ENCODE results near the gene CCL27. TPM values are rescaled to one million over a fixed set of nuclear protein-coding genes. Genes with fewer than 3 reads are reported as not detected.
"Not testable (repeated sequence)": the region's sequence is repeated elsewhere in the genome, so short reads cannot be mapped to it uniquely, and the experiment has no call there.

The CCL27 gene
- total RNA-seq, 1 donor from 2014 or later, result not detected

DNA sequence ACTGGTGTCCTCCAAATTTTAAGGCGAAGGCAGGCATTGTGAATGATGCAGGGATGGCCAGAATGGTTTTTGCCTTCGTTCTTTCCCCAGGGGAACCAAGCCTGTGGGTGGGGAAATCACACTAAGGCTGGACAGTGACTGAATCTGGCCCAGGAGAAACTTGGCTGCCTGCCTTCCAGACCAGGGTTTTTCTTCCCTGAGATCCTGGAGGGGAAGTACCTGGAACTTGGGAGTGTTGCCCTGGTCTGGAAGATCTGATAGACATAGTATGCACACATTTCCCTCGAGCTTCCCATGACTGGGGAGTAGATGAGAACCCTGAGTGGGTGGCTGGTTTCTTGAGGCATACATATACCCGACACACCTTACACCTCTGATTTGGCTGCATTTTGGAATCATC, 11.1 kb downstream of the CCL27 start:
- peak; percentile 53 for DNase-seq (ENCODE audit: low read depth)

DNA sequence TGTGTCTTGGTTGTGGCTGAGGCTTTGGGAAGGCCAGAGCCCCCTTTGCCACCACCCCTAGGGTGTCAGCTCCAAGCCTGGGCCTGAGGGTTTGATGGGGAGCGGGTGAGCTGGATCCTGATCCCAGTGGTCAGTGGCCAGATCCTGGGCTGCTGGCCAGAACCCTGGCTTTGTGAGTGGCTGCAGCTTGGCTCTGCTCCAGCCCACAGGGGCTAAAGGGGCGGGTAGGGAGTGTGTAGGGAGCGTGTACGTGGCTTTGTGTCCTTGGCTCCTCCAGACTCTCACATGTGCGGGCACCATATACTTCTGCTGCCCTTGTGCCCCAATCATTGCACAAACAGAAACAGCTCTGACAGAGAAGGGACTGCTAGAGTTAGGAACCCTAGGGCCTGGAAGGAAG, 11.6 kb downstream of the CCL27 start:
- DNase-seq (ENCODE audit: low read depth), result peak; percentile 40

DNA sequence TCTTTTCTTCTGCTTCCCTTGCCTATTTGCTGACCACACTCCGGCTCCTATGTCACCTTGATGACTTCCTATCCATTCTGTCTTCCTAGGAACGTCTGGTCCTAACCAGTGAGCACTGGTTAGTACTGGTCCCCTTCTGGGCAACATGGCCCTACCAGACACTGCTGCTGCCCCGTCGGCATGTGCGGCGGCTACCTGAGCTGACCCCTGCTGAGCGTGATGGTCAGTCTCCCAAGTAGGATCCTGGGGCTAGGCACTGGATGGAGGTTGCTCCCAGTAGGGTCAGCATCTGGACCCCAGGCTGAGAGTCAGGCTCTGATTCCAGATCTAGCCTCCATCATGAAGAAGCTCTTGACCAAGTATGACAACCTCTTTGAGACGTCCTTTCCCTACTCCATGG, 13.8 kb downstream of the CCL27 start:
- no peak for DNase-seq (ENCODE audit: low read depth)

DNA sequence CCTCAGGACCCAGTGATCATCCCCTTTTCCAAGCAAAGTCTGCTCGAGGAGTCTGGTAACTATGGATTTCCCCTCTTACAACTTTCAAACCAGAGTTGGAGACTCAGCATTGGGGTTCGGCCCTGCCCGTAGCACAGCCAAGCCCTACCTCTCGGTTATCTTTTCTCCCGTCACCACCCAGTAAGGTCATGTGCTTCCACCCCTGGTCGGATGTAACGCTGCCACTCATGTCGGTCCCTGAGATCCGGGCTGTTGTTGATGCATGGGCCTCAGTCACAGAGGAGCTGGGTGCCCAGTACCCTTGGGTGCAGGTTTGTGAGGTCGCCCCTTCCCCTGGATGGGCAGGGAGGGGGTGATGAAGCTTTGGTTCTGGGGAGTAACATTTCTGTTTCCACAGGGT, 14.8 kb downstream of the CCL27 start:
- no peak for DNase-seq (ENCODE audit: low read depth)

DNA sequence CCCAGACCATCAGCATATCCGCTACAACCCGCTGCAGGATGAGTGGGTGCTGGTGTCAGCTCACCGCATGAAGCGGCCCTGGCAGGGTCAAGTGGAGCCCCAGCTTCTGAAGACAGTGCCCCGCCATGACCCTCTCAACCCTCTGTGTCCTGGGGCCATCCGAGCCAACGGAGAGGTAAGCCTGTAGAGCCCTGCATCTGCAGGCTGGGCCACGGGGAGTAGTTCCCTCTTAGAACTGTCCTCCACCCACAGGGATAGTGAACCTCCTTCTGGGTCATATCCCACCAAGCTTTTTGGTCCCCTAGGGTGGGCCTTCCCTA, 15.4 kb downstream of the CCL27 start:
- no peak for DNase-seq (ENCODE audit: low read depth)

DNA sequence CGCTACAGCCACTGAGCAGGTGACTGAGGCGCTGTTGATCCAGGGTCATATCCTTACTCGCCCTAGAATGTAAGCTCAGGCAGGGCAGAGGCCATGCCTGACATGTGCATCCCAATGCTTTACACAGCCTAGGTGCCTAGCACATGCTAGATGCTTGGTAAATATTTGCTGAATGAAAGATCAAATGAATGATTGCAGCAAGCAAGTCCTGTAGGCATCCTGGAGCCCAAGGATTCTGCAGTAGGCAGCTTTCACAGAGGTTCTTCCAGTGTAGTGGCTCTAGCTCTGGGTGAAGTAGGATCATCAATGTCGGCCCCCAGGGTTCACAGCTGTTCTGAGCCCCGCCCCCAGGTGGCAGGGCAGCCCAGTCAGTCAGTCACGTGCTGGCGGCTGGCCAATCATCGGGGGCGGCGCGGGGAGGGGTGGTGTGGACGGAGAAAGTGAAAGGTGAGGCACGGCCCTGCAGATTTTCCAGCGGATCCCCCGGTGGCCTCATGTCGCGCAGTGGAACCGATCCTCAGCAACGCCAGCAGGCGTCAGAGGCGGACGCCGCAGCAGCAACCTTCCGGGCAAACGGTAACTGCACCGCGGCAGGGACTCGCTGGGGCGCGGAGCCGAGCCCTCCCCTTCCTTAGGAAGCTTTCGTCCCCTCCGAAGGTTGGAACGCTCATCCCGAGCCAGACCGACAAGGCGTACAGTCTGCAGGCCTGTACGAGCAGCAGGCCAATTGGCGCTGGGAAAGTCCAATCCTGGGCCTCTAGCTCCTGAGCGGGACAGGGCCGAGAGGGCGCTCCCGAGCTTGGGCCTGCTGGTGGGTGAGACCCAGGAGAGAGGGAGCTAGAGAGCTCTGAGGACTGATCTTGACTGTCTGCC, 16.0 kb downstream of the CCL27 start, which contains the start of gene GALT:
GALT (plus strand) TSS at position 465 of the 873 bp plus-strand sequence; CDS start at position 495, 30 bp downstream.
- peak; percentile 61 for DNase-seq (ENCODE audit: low read depth)

DNA sequence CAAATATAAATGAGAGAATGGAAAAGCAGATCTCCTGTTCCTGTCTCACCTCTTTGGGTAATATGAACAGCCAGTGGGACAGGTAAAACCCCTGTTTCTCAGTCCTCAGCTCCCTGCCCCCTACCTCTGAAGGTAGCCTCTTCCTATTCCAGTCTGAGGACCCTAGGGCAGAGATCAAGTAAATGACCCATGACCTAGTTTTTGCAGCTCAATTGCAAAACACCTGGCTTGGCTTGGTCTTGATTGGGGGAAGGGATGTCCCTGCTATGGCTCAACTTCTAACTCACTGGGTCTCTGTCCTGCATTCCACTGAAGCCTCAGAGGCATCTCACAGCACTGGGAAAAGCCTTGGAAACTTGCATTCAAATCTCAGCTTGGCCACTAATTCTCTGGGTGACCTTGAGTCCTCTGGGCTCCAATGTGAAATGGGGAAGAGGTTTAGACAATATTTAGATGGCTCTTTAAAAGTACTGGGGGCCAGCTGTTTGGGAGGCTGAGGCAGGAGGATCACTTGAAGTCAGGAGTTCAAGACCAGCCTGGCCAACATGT, 17.6 kb downstream of the CCL27 start:
- peak; percentile 54 for DNase-seq (ENCODE audit: low read depth)

DNA sequence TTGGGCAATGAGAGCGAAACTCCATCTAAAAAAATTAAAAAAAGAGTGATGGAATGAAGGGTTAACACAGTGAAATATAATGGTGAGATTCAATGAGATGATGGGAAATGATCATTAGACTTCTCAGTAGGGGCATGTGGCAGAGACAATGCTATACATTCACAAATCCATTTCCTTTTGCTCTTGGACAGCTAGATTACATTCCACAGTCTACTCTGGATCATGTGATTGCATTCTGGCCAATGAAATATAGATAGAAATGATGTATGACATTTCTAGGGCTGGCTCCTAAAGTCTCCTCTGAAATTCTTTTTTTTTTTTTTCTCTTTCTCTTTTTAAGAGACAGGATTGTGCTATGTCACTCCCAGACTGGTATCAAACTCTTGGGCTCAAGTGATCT, 19.8 kb downstream of the CCL27 start:
- DNase-seq (ENCODE audit: low read depth), result no peak

DNA sequence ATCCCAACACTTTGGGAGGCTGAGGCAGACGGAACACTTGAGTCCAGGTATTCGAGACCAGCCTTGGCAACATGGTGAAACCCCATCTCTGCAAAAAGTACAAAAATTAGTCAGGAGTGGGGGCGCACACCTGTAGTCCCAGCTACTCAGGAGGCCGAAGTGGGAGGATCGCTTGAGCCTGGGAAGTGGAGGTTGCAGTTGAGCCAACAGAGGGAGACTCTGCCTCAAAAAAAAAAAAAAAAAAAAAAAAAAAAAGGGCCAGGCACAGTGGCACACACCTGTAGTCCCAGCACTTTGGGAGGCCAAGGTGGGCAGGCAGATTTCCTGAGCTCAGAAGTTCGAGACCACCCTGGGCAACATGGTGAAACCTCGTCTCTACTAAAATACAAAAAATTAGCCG, 23.1 kb downstream of the CCL27 start:
- DNase-seq (ENCODE audit: low read depth), result not testable (repeated sequence)

DNA sequence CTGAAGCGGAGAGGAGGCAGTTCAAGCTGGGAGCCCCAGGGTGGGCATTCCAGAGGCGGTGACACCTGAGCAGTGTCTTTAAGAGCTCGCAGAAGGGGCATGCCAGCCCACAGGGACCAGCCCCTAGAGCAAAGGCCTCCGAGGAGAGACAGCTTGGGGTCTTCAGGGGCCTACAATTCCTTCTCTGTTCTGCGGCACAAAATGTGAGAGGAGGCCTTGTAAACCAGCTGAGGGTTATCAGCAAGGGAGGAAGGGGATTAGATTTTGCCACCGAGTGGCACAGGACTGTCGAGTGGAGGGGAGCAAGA, 24.4 kb downstream of the CCL27 start:
- no peak for DNase-seq (ENCODE audit: low read depth)

DNA sequence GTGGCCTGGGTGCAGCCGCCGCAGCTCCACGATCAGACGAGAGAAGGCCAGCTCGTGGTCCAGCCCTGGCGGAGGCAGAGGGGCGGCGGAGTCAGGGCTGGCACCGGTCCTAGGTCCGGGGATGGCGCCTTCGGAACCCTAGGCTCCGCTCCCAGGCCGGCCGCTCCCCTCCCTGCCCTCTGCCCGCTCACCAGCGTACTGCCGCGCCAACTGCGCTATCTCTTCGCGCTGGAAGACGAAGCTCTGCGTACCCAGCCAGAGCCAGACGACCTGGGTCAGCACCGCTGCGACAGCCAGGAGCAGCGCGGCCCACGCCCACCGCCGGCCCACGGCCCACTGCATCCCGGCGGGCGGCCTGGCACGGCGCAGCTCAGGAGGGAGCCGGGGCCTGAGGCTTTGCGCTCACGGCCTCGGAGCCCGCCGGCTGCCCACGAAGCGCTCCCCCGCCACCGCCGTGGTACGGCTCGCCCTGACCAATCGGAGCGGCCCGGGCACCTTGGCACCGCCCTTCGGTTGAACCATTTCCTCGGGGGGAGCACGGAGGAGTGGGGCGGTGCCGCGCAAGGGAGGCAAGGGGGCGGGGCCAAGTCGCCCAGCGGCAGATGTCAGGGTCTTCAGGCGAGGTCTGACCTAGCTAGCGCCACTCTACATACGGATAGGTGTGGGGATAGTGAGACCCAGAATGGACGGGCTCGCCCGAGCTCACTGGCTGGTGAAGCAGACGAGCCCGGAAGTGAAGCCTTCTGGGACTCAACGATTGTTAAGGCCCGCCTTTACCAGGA, 24.9 kb downstream of the CCL27 start, which contains the start of gene SIGMAR1:
SIGMAR1 (minus strand) TSS at position 432 of the 782 bp plus-strand sequence; CDS start at position 342, 90 bp downstream.
- DNase-seq (ENCODE audit: low read depth), result peak; percentile 63

DNA sequence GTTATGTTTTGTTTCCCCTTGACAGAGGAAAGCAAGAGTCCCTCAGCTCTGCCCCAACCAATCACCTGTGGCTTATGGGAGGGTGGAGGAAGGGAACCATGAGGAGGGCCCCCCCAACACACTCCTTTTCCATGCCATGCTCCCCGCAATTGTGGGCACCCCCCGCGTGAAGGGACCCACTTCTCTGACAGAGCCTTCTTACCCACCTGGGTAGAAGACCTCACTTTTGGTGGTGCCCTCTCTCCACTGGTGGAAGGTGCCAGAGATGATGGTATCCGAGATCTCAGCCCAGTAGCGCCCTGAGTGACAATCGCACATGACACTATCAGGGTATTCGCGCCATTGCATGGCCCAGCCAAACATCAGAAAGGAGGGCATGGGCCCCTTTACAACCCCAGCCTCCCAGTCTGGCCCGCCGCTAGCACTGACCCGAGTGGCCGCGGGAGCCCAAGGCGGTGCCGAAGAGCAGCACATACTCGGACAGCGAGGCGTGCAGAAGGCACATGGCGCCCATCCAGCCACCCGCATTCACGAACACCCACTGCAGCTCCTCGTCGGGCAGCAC, 25.6 kb downstream of the CCL27 start:
- DNase-seq (ENCODE audit: low read depth), result no peak

DNA sequence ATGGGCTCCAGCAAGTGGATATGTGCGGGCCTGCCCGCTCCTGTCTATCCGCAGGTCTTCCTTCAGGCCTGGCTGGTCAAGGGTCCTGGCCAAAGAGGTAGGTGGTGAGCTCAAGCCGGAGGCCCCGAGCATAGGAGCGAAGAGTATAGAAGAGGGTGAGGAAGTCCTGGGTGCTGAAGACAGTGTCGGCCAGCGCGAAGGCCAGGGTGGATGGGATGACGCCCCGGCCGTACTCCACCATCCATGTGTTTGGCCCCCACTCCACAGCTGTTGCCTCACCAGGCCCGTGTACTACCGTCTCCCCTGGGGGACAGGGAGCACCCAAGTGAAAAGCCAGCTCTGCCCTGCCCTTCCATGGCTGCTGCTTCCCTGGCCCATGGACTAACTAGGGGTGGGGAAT, 26.9 kb downstream of the CCL27 start:
- no peak for DNase-seq (ENCODE audit: low read depth)

DNA sequence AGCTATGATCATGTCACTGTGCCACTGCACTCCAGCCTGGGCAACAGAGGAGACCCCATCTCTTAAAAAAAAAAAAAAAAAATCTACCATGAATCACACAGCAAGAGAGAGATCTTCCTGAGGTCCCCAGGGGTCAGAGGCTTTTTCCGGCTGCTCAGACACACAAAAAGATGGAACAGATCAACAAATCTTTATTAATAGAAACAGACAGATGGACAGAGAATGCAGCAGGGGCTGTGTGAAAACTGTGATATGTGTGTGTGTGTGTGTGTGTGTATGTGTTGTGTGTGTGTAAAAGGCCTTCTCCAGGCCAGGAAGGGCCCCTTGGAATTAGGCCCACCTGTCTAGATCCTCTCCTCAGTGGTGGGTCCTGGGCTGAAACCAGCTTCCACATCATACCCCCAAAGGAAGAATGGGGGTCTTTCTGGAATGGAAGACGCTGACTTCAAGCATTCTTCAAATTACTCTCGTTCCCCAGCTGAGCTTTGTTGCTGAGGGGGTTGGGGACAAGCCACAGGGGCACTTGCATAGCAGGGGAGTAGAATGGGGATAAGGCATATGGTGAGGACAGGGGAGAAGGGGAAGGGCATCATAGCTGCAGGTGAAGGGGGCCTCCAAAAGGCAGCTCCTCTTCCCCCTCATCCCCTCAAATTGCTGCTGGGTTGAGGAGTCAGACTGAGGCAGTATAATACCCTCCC, 27.8 kb downstream of the CCL27 start:
- DNase-seq (ENCODE audit: low read depth), result no peak

DNA sequence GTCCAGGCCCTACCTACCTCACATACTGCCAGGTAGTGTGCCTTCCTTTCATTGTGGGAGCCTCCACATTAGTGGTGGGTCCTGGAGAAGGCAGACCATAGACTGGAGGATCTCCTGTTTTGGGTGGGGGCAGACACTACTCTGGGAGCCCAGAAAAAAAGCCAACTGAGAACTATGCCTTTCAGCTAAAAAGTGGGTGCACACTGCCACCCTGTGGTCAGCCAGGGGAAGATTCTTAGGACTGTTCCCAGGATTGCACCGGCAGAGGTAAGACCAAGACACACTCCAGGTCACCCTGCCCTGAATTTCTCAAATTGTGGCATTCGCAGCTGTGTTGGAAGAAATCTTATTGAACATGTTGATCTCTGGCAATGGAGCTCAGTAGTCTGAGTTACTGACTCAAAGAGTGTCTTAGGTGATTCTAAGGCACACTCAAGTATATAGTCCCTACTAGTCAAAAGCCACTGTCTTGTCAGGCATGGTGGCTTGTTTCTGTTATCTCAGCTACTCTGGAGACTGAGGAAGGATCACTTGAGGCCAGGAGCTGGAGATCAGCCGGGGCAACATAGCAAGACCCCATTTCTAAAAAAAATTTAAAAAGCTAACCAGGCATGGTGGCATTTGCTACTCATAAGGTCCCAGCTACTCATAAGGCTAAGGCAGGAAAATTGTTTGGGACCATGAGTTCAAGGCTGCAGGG, 28.5 kb downstream of the CCL27 start:
- DNase-seq (ENCODE audit: low read depth), result peak; percentile 56

DNA sequence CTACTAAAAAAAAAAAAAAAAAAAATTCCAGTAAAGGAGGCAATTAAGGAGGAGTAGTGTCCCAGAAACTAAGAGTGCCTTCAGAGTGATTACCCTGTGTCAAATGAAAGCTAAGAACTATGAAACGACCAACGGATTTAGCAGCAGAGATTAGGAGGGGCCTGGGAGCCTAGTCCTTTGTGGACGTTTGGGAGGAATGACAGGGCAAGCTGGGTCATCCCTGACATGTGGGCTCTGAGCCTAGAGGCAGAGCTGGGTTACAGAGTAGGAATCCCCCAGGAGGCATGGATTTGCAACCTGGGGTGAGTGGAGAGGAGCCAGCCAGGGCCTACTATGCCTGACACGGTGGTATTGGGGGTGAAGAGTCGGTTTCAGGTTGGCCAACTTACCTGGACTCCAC, 29.3 kb downstream of the CCL27 start:
- DNase-seq (ENCODE audit: low read depth), result no peak

DNA sequence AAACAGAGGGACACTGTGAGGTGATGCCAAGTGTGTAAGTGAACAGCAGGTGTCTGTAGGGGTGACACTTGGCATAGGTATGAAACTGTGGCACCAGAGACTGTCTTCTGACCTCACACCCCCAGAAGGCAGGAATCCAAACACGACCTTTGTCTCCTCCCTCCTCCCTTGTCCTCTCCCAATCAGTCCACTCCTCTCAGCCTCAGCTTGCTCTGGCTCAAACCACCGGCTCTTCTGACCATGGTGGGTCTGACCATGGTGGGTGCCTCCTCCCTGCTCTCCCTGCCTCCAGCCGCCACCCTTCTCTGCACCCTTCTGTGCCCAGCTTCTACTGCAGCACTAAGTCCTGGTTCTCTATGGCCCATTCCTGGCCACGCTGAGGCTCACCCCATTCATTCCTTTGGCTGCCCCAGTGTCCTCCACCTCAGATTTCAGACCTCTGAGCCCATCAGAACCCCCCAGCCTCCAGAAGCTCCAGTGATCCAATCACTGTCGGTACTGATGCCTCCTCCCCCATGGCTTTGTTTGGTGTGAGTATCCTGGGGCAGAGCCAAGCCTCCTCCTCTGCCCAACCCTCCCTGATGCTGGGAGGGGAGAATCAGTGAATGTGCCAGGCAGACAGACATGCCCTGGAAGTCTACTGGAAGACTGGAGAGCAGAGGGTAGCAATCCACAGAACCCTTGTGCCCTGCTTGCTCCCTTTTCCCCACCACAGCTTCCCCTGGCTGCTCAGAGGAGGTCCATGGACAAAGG, 31.9 kb downstream of the CCL27 start:
- no peak for DNase-seq (ENCODE audit: low read depth)

DNA sequence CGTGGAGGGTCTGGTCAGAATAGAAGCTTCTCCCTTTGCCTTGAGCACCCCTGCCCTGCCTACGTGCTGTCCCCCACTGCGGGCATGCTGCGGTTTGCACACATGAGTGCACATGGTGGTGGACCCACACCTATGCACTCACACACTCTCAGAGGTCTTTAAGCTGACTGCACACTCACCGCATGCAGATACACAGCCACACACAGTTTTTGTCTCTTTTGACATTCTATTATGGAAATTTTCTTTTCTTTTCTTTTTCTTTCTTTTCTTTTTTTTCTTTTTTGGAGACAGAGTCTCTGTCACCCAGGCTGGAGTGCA, 33.0 kb downstream of the CCL27 start:
- no peak for DNase-seq (ENCODE audit: low read depth)

DNA sequence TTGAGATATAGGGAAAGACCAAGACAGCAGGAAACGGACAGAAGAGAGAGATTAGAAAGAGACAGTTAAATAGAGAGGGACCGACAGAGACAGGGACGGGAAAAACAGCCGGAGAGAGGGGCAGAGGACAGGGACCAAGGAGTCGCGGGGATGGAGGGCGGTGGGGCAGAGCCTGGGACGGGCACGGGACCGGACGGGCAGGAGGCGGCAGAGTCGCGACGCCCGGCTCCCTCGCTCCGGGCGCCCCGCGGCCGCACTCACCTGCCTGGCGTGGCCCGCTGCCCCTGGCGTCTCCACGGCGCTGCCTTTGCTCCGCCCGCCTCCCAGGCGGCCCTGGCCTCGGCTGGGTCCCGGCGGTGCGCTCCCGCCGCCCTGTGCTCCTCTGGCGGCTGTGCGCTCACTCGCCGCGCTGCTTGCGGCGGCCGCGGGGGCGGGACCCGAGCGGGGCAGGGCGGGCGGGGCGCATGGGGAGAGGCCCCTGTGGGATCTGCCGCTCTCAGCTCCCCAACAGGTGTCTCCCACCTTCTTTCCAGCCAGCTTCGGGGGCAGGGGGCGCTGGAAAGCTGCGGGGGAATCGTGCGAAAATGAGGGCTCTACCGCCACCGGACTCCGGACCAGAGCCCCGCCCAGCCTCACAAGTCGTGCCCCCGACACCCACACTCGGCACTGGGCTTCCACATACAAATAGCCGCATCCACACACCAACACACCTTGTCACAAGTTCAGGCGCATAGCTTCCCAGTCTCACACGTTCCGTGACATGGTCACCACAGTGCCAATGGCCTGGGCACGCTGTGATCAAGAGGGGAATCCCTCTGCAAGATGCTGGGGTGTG, 33.6 kb downstream of the CCL27 start, which contains the start of gene ARID3C:
ARID3C (minus strand) TSS at position 411 of the 835 bp plus-strand sequence. CDS start 1,052 bp downstream, outside the sequence.
- DNase-seq (ENCODE audit: low read depth), result no peak
